ENCODE data around the gene SNTG2. TPM values are rescaled to one million over a fixed set of nuclear protein-coding genes. Genes with fewer than 3 reads are reported as not detected.
A peak's percentile ranks its signal among the peaks of the same experiment; 100 is the strongest.

Gene SNTG2
- total and polyA plus RNA-seq, 2 of the 13 experiments (the other 11 are each of a cell fraction or from before 2014, with no cell fraction given) = not detected

GRCh38 chr2:924701-925100, 25.9 kb upstream of the SNTG2 start:
- DNase-seq (ENCODE audit: low spot score) = no peak
- Histone ChIP-seq H3K27me3 (ENCODE audit: control insufficient read depth in 1 of 2, insufficient read depth in 2 of 2, low read length in 2 of 2) (peaks cover 11 to 75% of the 10 kb centered on the region in 2 experiments), H3K27ac (ENCODE audit: extremely low read length, insufficient read depth, low read length) (no peak overlapping the region), H2AFZ (ENCODE audit: low read length) (no peak overlapping the region), H3K4me1 (ENCODE audit: insufficient read depth, low read length) (no peaks in the 10 kb centered on the region), H3K9ac (ENCODE audit: insufficient read depth, low read depth, low read length) (no peak overlapping the region), H3K79me2 (ENCODE audit: insufficient read depth, low read length) (no peaks in the 10 kb centered on the region), H4K20me1 (ENCODE audit: insufficient read depth, low read length) (no peaks in the 10 kb centered on the region), H3K9me3 (ENCODE audit: low read length) (no peaks in the 10 kb centered on the region), H3K4me2 (ENCODE audit: low read depth, low read length) (no peak overlapping the region), H3K4me3 (replicated peaks in 1 of 3; ENCODE audit: insufficient read depth in 1 of 3, low read depth in 2 of 3, low read length in 3 of 3) (no peak overlapping the region), H3K36me3 (replicated peaks in 1 of 2; ENCODE audit: control insufficient read depth in 1 of 2, insufficient read depth in 2 of 2, low read length in 2 of 2) (no peaks in the 10 kb centered on the region)
- no TSS peak for BruUV-seq (replicated peaks)
- POLR2A ChIA-PET = no interaction called here
- TF ChIP-seq ZNF34 (CRISPR knock-in tag; IDR thresholded peaks at IDR 0.05; ENCODE audit: borderline replicate concordance) = no peak
- TF ChIP-seq HIC2 (CRISPR knock-in tag; IDR thresholded peaks at IDR 0.05; ENCODE audit: low read depth) = no peak
- TF ChIP-seq ZNF670 (CRISPR knock-in tag; IDR thresholded peaks at IDR 0.05; ENCODE audit: borderline replicate concordance) = no peak
- TF ChIP-seq SKI (IDR thresholded peaks at IDR 0.05; ENCODE audit: partially characterized antibody) = no peak
- TF ChIP-seq SRSF9 (IDR thresholded peaks at IDR 0.05; ENCODE audit: borderline replicate concordance, insufficient read depth, low read depth, low read length, poor library complexity, severe bottlenecking) = no peak
- TF ChIP-seq MTA1 (CRISPR knock-in tag; IDR thresholded peaks at IDR 0.05; ENCODE audit: borderline replicate concordance) = no peak
- TF ChIP-seq TGIF2 (CRISPR knock-in tag; IDR thresholded peaks at IDR 0.05) = no peak
- TF ChIP-seq ZZZ3 (CRISPR knock-in tag; IDR thresholded peaks at IDR 0.05; ENCODE audit: borderline replicate concordance) = no peak
- TF ChIP-seq IKZF4 (CRISPR knock-in tag; IDR thresholded peaks at IDR 0.05; ENCODE audit: borderline replicate concordance, low read depth, not compliant biosample characterization) = no peak
- no peak for TF ChIP-seq HNF4A (CRISPR knock-in tag; IDR thresholded peaks at IDR 0.05)
- intact Hi-C loops (cut with micrococcal nuclease; ENCODE audit: unreplicated experiment) = loop anchor here (5.0 kb wide), 1 partner anchor 432 kb away; no protein-coding TSS in a partner anchor
- peak; percentile 39 for FAIRE-seq
- no peak for ATAC-seq
- CTCF ChIA-PET (ENCODE audit: low intra/inter-chr PET ratio, low total read pairs) = no interaction called here
- in situ Hi-C loops (cut with HindIII; ENCODE audit: extremely low pct_ligation_motif_present, low pct_unique_long_range_greater_than_20kb) = no loop called here
- WGBS (ENCODE audit: low lambda C conversion rate) = 4% methylated on average over 5 of the region's 5 CpGs
